GM18873 (cell line): ENCODE results near the gene ABTB1.

ENCODE experiments used
- ATAC-seq: cut with Tn5 transposase; IDR thresholded peaks from one replicate; pipeline ENCODE4 v1.9.1; 2021; ENCODE audit warnings: mild to moderate bottlenecking, moderate library complexity, moderate number of reproducible peaks; ENCODE audit not compliant: unreplicated experiment, low FRiP score

The ABTB1 gene

DNA sequence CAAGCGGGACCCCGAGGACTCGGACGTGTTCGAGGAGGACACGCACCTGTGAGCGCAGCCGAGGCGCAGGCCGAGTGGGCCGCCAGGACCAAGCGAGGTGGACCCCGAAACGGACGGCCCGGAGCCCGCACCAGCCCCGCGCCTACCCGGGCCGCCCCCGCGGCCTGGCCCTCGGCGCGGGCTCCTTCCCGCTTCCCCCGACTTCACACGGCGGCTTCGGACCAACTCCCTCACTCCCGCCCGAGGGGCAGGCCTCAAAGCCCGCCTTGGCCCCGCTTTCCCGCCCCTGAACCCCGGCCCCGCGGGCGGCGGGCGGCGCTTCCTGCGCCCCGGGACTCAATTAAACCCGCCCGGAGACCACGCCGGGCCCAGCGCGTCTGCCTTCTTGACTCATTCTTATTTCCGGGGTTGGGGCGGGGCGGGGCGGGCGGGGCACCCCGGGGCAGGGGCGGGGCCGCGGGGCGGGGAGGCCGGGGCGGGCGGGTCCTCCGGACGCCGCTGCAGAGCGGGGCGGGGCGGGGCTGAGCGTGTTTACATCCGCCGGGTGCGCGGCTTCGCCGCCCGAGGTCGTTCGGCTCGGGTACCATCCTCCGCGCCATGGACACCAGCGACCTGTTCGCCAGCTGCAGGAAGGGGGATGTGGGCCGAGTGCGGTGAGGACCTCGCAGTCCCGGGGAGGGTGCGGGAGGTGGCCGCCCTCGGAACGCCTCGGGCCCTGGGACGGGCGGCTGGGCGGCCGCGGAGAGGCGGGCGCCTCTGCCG is at the start of gene ABTB1:
Gene ABTB1, plus strand, starts transcription at position 524 of the 762 bp plus-strand sequence. Its CDS starts 74 bp downstream, at position 598.
- ATAC-seq: no peak

DNA sequence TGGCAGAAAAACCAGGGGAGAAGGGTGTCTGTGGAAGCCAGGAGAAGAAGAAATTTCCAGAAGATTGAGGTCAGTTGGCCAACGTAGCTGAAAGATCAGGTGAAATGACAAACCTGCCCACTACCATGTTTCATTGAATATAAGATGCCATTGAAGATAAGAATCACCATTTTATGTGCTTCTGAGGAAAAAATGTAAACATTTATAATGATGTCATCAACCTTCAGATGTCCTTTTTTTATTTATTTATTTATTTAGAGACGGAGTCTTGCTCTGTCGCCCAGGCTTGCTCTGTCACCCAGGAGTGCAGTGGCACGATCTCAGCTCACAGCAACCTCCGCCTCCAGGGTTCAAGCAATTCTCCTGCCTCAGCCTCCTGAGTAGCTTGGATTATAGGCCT is 48.7 kb upstream of the ABTB1 start:
- no peak for ATAC-seq

DNA sequence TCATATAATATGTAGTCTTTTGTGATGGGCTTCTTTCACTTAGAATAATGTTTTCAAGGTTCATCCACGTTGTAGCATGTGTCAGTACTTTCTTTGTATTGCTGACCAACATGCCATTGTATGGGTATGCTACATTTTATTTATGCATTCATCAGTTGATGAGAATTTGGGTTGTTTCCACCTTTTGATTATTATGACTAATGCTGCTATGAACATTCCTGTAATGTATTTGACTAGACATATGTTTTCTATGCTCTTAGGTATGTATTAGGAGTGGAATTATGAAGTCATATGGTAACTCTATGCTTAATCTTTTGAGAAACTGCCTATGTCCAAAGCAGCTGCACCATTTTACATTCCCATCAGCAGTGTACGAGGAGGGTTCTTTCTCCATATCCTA is 46.9 kb upstream of the ABTB1 start:
- no peak for ATAC-seq

DNA sequence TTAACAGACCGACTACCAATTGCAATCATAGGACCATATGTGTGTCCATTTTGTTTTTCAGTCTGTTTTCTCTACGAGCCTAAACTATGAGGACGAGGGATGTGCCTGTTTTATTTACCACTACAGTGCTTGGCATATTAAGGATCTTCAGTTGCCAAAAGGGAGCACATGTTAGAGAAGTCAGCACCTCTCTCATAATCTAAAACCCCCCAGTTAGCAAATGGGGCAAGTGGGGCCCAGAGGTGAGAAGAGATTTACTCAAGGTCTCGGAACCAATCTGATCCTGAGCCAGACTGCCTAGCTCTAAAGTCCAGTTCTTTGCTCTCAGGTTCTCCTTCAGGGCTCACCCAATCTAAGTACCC is 44.3 kb upstream of the ABTB1 start:
- ATAC-seq: no peak

DNA sequence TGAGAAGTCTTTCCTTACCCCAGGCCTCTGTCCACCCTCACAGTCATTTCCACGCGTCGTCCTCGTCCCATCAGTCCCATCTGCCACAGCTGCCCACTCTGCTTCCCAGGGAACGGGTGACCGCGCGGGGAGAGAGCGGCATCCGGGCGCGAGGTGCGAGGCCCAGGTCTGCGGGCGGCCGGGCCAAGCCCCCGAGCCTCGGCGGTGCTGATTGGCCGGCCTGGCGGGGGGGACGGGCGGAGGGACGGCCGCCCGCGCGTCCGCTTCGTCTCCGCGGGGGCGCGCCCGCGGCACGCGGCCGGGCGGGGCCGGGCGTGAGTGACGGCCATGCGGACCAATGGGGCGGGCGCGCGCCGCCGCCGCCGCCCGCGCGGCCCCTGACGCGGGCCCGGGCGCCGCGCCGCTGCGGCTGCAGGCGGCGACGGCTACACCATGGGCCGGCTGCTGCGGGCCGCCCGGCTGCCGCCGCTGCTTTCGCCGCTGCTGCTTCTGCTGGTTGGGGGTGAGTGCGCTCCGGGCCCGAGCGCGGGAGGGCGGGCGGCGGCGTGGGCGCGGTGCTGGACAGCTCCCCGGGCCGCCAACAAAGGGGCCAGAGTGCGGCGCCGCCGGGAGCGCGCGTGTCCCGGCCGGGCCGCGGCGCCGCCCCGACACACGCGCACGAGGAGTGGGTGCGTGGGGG is 43.8 kb upstream of the ABTB1 start, which contains the start of gene PODXL2:
Gene PODXL2, plus strand, starts transcription at position 398 of the 679 bp plus-strand sequence. Its CDS starts 35 bp downstream, at position 433.
- ATAC-seq: no peak

DNA sequence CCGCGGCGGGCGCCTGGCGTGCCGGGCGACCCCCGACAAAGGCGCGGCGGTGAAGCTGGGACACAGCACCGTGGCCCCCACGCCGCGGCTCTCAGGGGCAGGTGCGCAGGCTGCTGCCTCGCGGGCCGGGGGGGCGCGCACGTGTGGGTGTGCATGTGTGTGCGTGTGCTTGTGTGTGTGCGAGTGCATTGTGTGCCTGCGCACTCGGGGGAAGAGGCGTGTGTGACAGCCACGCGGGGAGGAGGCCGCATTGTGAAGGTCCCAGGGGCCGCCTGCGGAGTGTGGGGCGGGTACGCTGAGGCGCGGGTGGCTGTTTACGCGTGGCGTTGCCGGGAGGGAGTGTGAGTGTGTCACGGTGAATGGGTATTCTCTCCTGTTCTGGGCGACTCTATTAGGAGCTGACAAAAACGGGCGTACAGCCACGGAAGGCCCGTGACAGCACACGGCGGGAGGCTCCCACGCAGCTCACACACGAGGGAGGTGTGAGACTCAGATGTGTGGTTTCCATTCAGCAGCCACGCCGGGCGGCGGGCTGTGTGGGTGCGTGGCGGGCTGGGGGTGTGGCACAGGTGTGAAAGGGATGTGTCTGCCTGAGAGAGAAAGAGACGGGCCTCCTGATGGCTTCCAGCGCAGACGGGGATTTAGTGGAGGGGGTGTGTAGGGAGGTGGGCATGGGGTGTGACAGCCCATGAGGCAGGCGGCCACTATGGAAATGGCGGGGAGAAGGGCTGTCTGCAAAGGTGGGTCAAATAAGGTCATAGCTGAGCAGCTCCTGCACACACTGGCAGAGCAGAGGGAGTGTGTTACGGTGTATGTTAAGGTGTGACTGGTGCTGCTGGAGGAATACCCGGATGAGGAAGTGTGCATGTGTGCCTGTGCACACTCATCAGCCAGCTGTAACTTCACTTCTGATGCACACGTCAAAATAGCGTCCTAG is 43.0 kb upstream of the ABTB1 start:
- ATAC-seq: no peak

DNA sequence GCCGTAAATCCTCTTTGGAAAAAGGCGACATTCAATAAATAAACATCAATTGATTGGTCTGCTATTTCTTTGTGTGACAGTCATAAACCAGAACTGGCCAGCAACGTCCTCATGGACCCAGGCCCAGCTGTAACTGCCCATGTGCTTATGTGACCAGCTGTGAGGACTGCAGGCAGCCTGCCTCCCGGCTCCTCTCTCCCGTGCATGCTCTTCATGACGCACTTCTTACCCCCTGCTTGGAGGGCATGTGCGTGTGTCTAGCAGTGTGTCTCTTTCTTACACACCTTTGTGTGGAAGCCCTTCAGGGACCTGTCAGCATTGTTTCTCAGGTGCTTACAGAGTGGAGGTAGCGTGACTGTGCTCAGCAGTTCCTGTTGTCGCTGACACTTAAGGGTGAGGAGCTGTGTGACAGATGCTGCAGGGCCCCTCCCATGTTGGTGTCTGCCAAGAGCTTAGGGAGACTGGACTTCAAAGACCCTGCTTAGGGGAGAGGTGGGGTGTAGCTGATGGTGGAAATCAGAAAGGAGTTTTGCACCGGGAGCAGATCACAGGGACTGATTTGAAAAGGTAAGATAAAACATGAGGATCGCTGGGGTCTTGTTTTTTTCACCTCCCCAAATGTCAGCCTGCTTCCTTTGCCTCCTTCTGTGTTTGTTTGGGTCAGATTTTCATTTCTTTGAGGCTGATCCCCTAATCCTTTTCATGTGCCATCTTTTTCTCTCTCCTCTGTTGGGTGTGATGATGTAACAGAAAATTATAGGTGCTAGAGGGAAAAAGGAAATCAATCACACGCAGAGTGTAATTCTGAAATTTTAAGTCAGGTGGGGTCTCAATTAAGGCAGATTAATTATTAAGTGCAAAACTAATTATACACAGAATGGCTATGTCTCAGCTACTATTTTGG is 41.7 kb upstream of the ABTB1 start:
- no peak for ATAC-seq

DNA sequence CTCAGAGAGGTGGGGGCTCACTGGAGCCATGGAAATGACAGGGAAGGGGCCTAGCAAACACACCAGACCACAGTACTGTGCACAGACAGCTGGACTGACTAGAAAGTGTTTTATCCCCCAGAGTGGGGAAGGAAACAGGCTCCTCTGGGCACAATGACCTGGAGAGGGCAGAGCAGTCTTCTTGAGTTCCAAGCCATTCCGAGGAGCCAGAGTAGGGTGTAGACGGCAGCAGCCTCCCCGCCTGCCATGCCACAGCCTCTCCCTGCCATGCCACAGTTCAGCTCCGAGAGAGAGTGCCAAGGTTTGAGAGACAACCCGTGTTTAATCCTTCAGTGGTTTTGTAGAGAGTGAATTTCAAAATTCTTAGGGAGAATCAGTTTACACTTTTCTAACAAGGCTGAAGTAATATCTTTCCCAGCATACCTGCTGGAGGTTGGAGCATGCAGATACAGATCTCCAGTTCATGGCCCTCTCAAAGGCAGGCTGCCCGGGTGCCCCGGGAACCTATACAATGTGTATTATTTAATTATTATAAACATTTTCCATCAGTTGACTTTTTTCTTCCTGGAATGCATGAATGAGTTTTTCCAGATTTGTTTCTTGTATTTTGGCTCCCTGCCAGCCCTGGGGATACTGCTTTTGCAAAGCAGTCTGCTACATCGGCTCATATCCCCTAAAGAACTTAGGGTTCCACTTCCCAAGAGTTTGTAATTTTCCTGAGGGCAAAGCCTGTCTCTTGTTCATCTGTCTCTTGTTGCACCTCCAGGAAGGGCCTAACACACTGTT is 40.5 kb upstream of the ABTB1 start:
- no peak for ATAC-seq

DNA sequence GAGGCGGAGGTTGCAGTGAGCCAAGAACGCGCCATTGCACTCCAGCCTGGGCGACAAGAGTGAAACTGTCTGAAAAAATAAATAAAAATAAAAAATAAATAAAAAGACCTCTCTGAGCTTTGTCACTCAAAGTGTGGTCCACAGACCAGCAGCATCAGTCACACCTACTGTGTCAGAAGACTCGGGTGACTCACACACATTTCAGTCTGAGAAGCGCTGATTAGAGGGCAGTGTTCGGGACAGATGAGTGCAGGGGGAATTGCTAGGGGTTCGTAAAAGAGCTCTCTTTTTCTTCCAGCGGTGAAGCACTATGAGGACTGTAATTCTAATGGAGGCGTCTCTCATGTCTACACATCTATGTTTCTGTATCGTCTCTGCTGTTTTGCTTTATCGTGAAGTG is 38.1 kb upstream of the ABTB1 start:
- no peak for ATAC-seq

DNA sequence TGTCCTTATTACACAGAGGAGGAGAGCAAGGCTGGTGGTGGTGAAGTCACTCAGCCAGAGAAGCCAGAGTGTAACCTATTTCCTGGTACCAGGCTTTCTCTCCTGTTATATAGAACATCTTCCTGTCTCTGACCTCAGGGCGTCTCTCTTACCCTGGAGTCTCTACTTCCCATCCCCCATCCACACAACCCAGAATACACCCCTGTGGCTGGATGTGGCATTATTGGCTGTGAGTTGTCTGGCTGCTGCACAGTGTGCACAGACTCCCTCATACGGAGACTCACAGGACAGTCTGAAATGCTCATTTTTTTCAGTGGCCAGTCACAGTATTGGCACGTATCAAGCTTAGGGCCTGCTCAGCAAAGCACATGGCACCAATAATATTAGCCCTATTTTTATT is 35.2 kb upstream of the ABTB1 start:
- ATAC-seq: no peak

DNA sequence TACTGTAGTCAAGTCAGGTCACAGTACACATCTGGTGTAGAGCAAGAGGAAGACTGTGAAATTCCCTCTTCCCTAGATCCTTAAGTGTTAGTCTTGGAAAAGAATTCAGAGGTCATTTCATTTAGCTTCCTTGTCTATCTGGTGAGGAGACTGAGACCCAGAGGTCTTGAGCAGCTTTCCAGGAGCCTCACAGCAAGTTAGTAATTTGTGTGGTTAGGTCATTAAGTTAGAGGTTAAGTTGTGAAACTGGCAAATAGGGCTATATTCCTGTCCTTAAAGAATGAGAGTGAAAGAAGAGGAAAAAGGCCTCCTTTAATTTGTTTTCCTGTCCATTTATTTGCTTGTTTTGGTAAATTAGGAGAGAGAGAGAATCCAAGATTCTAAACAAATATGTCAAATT is 34.8 kb upstream of the ABTB1 start:
- ATAC-seq: no peak

DNA sequence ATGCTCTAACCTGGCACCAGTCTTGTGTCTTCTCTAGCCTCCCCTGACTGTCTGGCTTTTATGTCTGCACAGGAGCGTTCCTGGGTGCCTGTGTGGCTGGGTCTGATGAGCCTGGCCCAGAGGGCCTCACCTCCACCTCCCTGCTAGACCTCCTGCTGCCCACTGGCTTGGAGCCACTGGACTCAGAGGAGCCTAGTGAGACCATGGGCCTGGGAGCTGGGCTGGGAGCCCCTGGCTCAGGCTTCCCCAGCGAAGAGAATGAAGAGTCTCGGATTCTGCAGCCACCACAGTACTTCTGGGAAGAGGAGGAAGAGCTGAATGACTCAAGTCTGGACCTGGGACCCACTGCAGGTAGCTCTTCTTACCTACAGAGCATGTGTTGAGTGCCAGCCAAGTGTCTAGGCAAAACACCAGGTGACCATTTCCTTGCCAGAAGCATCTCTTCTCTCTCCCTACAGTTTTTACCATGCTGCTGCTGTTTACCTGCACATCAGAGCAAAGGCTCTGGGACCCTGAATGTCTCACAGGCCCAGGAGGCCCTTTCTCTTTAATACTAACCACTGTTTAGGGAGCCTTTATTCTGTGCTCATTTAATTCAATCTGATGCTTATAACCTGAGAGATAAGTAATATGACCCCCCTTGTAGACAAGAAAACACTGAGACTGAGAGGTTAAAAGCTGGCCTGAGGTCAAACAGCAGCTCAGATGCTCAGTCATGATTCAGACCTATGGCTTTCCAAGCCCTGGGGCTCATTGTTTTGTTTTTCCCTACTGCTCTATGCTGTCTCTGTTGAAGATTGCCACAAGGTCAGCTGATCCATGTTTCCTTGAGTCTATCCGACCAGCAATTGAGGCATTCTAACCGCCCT is 33.3 kb upstream of the ABTB1 start:
- no peak for ATAC-seq

DNA sequence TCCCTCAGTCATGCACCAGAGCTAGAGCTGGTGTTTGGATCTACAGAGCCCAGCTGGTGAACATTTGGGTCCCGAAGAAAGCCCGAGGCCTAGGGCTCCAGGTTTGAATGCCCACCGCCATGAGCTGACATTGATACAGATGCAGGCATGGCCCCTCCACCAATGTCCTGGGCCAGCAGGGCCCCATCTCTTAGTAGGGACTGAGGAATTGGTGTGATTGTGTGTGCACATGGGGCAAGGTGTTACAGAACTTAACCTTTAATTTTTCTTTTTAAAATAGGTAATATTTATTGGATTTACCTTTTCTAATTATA is 32.8 kb upstream of the ABTB1 start:
- no peak for ATAC-seq

DNA sequence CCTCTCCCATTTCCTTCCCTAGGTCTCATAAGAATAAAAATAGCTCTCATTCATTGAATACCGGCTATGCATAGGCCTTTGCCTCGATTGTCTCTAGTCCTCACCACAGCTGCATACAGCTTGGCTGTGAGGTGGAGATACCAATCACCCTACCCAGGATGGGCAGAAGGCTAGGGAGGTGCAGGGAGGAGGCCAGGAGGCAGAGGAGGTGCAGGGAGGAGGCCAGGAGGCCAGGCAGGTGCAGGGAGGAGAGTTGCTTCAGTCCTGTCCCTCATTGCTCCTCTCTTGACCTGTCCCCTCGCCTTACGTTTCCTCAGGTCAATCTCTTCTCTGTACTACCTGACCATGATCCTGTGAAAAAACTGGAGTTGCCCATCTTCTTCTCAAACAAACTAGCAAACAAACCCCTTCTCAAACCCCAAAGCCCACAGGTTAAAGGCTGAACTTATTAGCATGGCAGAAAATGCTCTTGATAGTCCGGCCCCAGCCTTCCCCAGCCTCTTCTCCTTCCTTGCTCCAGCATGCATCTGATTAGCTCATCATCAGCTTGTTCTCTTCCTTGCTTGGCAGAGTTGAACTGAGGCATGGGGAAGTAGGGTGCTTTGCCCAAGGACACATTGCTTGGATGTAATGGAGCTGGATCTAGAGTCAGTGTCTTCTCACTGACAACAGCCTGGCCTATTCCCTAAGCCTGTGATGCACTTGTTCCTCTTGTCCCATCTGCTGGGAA is 27.9 kb upstream of the ABTB1 start:
- ATAC-seq: no peak

DNA sequence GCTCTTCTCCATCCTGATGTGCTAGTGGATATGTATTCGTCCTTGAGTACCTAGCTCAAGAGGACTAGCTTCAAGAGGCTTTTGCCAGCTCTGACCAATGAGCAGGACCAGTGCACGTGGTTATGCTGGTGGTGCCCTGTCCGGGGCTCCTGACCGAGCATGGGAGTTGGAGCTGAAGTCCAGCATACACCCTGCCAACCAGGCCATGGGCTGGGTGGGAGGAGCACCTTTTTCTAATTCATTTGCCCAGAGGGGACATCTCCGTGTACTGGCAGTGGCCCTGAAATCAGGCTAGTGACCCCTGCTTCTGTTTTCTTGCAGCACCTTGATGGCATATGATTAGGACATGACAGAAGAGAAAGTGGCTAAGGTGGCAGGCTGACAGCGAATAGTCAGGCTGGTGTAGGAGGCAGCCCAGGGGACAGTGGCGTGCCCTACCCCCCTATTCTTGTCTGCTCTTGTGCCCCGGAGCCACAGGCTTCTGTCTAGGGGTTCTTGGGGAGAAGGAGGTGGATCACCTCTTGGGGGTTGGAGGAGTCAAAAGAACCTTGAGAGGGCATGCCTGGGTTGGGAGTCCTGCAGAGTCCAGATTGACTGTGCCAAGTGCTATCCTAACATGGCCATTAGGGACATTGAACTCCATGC is 27.3 kb upstream of the ABTB1 start:
- ATAC-seq: no peak

DNA sequence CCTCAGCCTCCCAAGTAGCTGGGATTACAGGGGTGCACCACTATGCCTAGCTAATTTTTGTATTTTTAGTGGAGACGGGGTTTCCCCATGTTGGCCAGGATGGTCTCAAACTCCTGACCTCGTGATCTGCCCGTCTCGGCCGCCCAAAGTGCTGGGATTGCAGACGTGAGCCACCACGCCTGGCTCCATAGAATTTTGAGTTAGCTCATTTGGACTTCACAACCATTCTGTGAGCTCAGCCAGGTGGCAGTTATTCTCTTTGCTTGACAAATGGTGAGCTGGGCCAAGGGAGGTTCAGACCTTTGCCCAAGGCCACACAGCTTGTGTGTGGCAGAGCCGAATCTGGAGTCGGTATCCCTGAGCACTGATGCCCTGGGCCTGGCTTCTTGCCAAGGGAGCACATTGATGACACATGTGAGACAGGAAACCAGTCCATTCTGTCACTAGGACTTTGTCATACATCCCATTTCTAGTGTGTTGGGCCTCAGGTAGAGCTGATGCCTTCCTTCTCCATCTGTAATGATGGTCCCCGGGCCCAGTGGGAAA is 26.2 kb upstream of the ABTB1 start:
- ATAC-seq: no peak
